Astrocyte of the spinal cord (primary cell): Measurements from ENCODE around the gene HIPK2.

Experiments
- DNase-seq: peaks from one replicate; pipeline ENCODE4 v3.0.0; 2011; ENCODE audit warnings: low read depth, low spot score
- H3K4me3 ChIP-seq: 2 replicates; pipeline ENCODE4 v1.5.1; 2011; ENCODE audit warnings: low read depth, mild to moderate bottlenecking, low read length, moderate library complexity
- CTCF ChIP-seq: IDR thresholded peaks from 2 replicates; pipeline ENCODE4 v1.5.1; 2012; ENCODE audit warnings: low read depth, mild to moderate bottlenecking, low read length, inconsistent platforms
- in situ Hi-C: cut with HindIII; loops from 2 replicates; pipeline ENCODE4 v1.10.0; 2017; ENCODE audit warnings: low sequenced_read_pairs

Gene HIPK2

DNA sequence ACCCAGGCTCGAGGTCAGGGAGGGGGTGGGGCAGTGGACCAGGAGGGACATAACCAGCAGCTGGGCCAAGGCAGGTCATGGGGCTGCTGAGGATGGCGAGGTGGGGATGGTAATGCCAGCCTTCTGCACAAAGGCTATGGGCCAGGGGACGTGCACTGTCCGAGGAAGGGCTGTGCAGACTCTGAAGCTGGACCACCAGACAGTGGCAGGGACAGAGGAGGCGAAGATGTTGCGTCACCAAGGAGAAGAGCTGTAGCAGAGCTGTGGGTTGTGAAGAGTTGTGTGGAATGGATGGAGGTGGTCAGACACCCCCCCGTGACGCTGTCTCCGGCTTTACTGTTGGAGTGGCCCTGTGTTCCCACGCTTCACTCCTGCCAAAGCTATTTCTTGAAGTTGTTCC lies 252.6 kb downstream of the HIPK2 start:
- TF ChIP-seq CTCF: no peak
- in situ Hi-C loops: no loop called here
- no peak for DNase-seq
- no peak overlapping the region for H3K4me3 ChIP-seq

DNA sequence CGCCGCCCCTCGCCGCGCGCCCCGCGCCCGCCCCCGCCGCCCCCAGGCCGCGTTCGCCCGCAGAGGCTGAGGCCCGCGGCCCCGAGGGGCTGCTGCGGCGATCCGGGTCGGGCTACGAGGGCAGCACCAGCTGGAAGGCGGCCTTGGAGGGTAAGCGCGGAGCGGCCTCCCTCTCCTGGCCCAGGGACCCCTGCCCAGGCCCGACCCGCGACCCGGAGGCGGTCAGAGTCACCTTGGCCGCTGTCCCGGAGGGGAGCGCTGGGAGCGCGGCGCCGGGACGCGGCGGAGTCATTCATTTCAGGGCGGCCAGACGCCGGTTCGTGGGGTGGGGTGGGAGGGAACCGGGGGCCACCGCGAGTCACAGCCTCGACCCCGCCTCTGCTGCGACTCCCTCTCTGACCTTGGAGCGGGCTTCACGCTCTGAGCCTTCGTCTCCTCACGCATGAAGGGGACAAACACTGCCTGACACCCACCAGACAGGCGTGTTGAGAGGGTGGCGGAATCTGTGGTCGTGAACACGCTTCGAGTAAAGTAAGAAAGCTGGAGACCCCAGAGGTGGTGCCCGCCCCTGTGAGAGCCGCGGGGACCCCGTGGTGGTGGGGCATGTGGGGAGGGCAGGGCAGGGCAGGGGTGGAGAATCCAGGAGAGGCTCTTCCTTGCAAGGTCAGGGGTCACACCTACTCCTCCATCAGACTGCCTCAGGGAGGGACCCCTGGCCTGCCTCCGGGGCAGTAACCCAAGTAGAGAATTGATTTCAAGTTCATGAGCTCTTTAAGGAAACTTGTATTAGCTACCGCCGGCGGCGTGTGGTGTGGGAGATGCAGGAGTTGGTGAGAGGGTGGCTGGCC lies 253.6 kb downstream of the HIPK2 start:
- no peak for TF ChIP-seq CTCF
- in situ Hi-C loops: no loop called here
- DNase-seq: no peak
- no peak overlapping the region for H3K4me3 ChIP-seq

DNA sequence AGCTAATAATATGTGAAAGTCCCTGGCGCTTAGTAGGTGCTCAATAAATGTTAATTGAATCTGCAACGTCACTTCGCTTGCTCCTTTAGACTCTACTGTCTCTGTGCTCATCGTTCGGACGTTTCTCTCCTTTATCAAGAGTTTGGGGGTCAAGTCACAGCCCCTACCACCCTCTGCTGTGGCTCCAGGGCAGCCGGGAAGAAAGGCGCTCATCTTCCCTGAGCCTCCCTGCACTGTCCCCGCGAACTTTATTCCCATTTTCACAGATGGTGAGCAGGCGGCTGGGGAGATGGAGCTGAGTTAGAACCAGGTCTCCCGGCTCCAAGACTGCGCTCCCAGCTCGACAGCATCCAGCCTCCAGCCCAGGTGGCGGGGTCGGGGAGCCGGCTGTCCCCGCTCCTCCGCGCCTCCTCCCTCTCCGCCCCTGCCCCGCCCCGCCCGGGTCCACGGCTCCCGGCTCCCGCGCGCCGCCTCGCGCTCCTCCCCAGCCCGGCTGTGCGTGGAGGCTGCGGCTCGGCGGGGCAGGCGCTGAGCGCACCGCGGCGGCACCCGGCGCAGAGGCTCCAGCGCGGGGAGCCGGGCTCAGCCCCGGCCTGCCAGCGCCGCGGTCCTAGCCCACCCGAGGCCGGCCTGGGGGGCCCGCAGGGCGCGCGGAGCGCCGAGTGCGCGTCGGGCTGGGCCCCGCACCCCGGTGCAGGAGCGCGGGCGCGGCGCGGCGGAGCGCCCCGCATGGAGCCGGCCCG lies 254.4 kb downstream of the HIPK2 start, which contains the start of gene CLEC2L:
Gene CLEC2L (plus strand): TSS at position 487 of the 743 bp plus-strand sequence. CDS start 243 bp downstream, at position 730.
- no peak for DNase-seq
- TF ChIP-seq CTCF: no peak
- in situ Hi-C loops: no loop called here
- no peak within 1 kb of the TSS for H3K4me3 ChIP-seq

DNA sequence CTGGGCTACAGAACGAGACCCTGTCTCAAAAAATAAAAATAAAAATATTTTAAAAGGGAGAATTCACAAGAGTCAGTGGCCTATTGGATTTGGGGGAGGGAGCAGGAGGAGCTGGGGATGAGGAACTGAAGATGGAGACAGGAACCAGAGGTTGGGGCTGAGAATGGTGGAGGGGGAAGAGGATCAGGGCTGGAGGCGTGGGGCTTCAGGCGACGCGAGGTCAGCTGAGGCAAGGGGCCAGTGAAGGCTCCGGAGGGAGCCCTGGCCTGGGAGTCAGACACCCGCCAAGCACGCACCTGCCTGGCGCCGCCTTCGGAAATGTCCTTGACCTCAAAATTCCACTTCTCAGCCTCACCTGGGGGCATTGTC lies 255.0 kb downstream of the HIPK2 start:
- H3K4me3 ChIP-seq: no peak overlapping the region
- DNase-seq: no peak
- no peak for TF ChIP-seq CTCF
- in situ Hi-C loops: no loop called here

DNA sequence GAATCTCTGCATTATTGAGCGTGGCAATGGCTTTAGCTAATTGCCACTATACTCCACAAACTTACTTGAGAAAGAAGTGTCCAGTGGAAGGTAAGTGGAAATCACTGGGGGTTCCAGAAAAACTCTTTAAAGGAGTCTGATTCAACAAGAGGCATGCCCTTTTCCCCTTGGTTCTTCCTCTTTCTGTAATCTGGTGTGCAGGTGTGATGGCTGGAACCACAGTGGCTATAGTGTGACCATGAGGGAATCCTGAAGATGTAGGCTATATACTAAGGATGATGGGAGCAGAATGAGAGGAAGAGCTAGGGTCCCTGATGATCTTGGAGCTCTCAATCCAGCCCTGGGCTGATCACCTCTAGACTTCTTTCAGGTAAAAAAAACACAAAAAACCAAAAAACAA lies 256.4 kb downstream of the HIPK2 start:
- DNase-seq: no peak
- no peak overlapping the region for H3K4me3 ChIP-seq
- in situ Hi-C loops: no loop called here
- TF ChIP-seq CTCF: no peak

GRCh38 chr7:139515266-139515665 lies 262.5 kb downstream of the HIPK2 start:
- no peak for DNase-seq
- no peak overlapping the region for H3K4me3 ChIP-seq
- in situ Hi-C loops: no loop called here
- no peak for TF ChIP-seq CTCF
